HUES48 (cell line): ENCODE results near the gene ENTPD7.

Source experiments
- H3K27ac ChIP-seq: one replicate; pipeline ENCODE4 v1.7.0; 2013; ENCODE audit warnings: low read depth, low read length, inconsistent platforms
- H3K27me3 ChIP-seq: 2 replicates; pipeline ENCODE4 v1.6.1; 2013; ENCODE audit warnings: mild to moderate bottlenecking, low read length; ENCODE audit not compliant: control insufficient read depth, insufficient read depth
- H3K36me3 ChIP-seq: 2 replicates; pipeline ENCODE4 v1.6.1; 2013; ENCODE audit warnings: low read length; ENCODE audit not compliant: control insufficient read depth, insufficient read depth
- H3K4me1 ChIP-seq: 2 replicates; pipeline ENCODE4 v1.6.1; 2013; ENCODE audit warnings: mild to moderate bottlenecking, low read length; ENCODE audit not compliant: control insufficient read depth, insufficient read depth
- H3K4me3 ChIP-seq: 2 replicates; pipeline ENCODE4 v1.5.1; 2013; ENCODE audit warnings: mild to moderate bottlenecking, low read depth, low read length
- H3K9ac ChIP-seq: 2 replicates; pipeline ENCODE4 v1.6.1; 2013; ENCODE audit warnings: mild to moderate bottlenecking, low read depth, low read length, moderate library complexity
- H3K9me3 ChIP-seq: 2 replicates; pipeline ENCODE4 v1.6.1; 2013; ENCODE audit warnings: low read length; ENCODE audit not compliant: control insufficient read depth, insufficient read depth

The ENTPD7 gene

DNA sequence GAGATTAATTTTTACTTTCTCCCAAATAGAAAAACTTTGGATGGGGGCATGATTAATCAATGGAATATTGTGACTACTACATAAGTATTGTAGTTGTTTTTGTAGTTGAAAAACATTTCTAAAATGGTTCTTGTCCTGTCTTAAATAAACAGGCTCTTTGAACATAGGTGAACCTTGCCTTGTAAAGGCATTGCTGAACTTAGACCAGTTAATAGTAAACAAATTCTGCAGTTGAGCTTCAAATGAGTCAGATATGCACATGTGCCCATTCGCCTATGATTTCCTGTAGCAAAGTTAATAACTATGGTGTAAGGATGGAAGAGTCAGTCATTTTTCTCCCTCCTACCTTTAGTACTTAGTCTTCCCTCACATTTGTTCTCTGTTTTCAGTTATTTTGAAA is 95.4 kb downstream of the ENTPD7 start:
- H3K36me3 ChIP-seq: peaks cover 96% of the 10 kb centered on the region

More for the DNA sequence above, 95.4 kb downstream of the ENTPD7 start:
- H3K4me3 ChIP-seq: no peak overlapping the region
- H3K9me3 ChIP-seq: no peaks in the 10 kb centered on the region
- H3K27me3 ChIP-seq: no peaks in the 10 kb centered on the region
- no peak overlapping the region for H3K9ac ChIP-seq
- H3K27ac ChIP-seq: no peak overlapping the region
- no peaks in the 10 kb centered on the region for H3K4me1 ChIP-seq
